B cell (primary cell): ENCODE results near the gene KRT38. TPM values are rescaled to one million over a fixed set of nuclear protein-coding genes. Genes with fewer than 3 reads are reported as not detected.

Experiments used
- ATAC-seq: fragments of 200-7000 bp; cut with Tn5 transposase; one replicate; pipeline ENCODE4 v1.10.0; 2021; ENCODE audit warnings: low read depth, mild to moderate bottlenecking, moderate number of reproducible peaks, moderate library complexity
- CTCF ChIA-PET: fragments of 350-600 bp; sonication (Branson Sonifier 250); formaldehyde crosslinking; loops from one replicate; lab custom pipeline; 2021; ENCODE audit warnings: antibody characterized with exemption, inconsistent platforms; lab: Charles Lee
- POLR2A ChIA-PET: fragments of 350-600 bp; sonication (Branson Sonifier 250); formaldehyde crosslinking; loops from one replicate; lab custom pipeline; 2021; ENCODE audit warnings: antibody characterized with exemption; lab: Charles Lee
- DNase-seq: peaks from one replicate; pipeline ENCODE4 v3.0.0; 2013
- H2AFZ ChIP-seq: 2 replicates; pipeline ENCODE4 v1.6.1; 2012; ENCODE audit warnings: mild to moderate bottlenecking, low read depth, low read length; ENCODE audit not compliant: insufficient read depth, poor library complexity, severe bottlenecking
- H3K27ac ChIP-seq, 2 donors: 1 replicate in 1 of 2; 2 replicates in 1 of 2; pipeline ENCODE4 v1.5.1; 2012 to 2013; ENCODE audit warnings: low read length in 2 of 2, mild to moderate bottlenecking in 2 of 2, moderate library complexity in 1 of 2
- H3K27me3 ChIP-seq, 4 experiments: fragments of 200-600 bp in 1 of 4; sonication (generic) in 1 of 4; replicated peaks in 1 of 4; 1 replicate in 2 of 4; 2 replicates in 2 of 4; pipeline versions ENCODE4 v1.6.1 to v1.7.0; 2013 to 2016; ENCODE audit warnings: low read length in 3 of 4, mild to moderate bottlenecking in 2 of 4, mixed read lengths in 1 of 4, moderate library complexity in 1 of 4; ENCODE audit not compliant: insufficient read depth in 4 of 4, control insufficient read depth in 3 of 4; ENCODE audit errors: control extremely low read depth in 1 of 4
- H3K36me3 ChIP-seq, 2 experiments: replicated peaks in 1 of 2; 1 replicate in 1 of 2; 2 replicates in 1 of 2; pipeline versions ENCODE4 v1.6.1 to v1.7.1; 2013; ENCODE audit warnings: low read length in 1 of 2; ENCODE audit not compliant: insufficient read depth in 2 of 2, control insufficient read depth in 1 of 2; ENCODE audit errors: control extremely low read depth in 1 of 2, extremely low read depth in 1 of 2
- H3K4me1 ChIP-seq, 2 donors: fragments of 200-600 bp in 1 of 2; sonication (generic) in 1 of 2; 1 replicate in 1 of 2; 2 replicates in 1 of 2; pipeline versions ENCODE4 v1.5.1 to v1.6.1; 2013 to 2017; ENCODE audit warnings: low read length in 2 of 2; ENCODE audit not compliant: control insufficient read depth in 2 of 2, insufficient read depth in 2 of 2
- H3K4me2 ChIP-seq: replicated peaks from 2 replicates; pipeline ENCODE3; 2012; ENCODE audit warnings: mild to moderate bottlenecking, low read depth, low read length; ENCODE audit not compliant: poor library complexity, severe bottlenecking
- H3K4me3 ChIP-seq, 5 experiments: fragments of 200-600 bp in 1 of 5; sonication (generic) in 1 of 5; 1 replicate in 3 of 5; 2 replicates in 2 of 5; pipeline versions ENCODE4 v1.5.1 to v1.7.0; 2011 to 2016; ENCODE audit warnings: low read length in 4 of 5, mild to moderate bottlenecking in 4 of 5, low read depth in 2 of 5, control low read depth in 1 of 5, moderate library complexity in 1 of 5; ENCODE audit not compliant: insufficient read depth in 1 of 5; ENCODE audit errors: control extremely low read depth in 1 of 5, extremely low read depth in 1 of 5
- H3K79me2 ChIP-seq: fragments of 200-600 bp; sonication (generic); one replicate; pipeline ENCODE4 v1.6.0; 2016; ENCODE audit warnings: low read length; ENCODE audit not compliant: control insufficient read depth, insufficient read depth
- H3K9ac ChIP-seq: fragments of 200-600 bp; sonication (generic); 2 replicates; pipeline ENCODE4 v1.6.1; 2017; ENCODE audit warnings: mild to moderate bottlenecking, low read length, moderate library complexity
- H3K9me3 ChIP-seq, 3 donors: one replicate each; pipeline versions ENCODE4 v1.6.1 to v1.7.1; 2013; ENCODE audit warnings: low read length in 2 of 3; ENCODE audit not compliant: control insufficient read depth in 2 of 3, insufficient read depth in 1 of 3; ENCODE audit errors: control extremely low read depth in 1 of 3
- H4K20me1 ChIP-seq: 2 replicates; pipeline ENCODE4 v1.6.0; 2012; ENCODE audit warnings: mild to moderate bottlenecking, low read length; ENCODE audit not compliant: insufficient read depth, control insufficient read depth, poor library complexity, severe bottlenecking
- H3K27ac Mint-ChIP-seq: one replicate; pipeline ENCODE4 v1.8.0; 2021; ENCODE audit warnings: mixed read lengths
- H3K27me3 Mint-ChIP-seq: one replicate; pipeline ENCODE4 v1.8.0; 2021; ENCODE audit warnings: mixed read lengths
- H3K4me1 Mint-ChIP-seq: one replicate; pipeline ENCODE4 v1.8.0; 2021; ENCODE audit warnings: mixed read lengths
- H3K4me3 Mint-ChIP-seq: one replicate; pipeline ENCODE4 v1.8.0; 2021; ENCODE audit warnings: mixed read lengths
- H3K9me3 Mint-ChIP-seq: one replicate; pipeline ENCODE4 v1.8.0; 2022; ENCODE audit warnings: mixed read lengths; ENCODE audit not compliant: insufficient read depth
- EZH2 ChIP-seq: IDR thresholded peaks from 2 replicates; pipeline ENCODE4 v1.6.1; 2012; ENCODE audit warnings: borderline replicate concordance, low read depth, mild to moderate bottlenecking, moderate library complexity, low read length; ENCODE audit not compliant: insufficient read depth, poor library complexity, severe bottlenecking
- whole genome bisulfite sequencing: methylation state at CpG from one replicate; pipeline ENCODE4 v1.1.5; 2013; ENCODE audit warnings: missing lambda C conversion rate; ENCODE audit not compliant: insufficient coverage; 5-methylcytosine and 5-hydroxymethylcytosine counted together
- intact Hi-C: fragments of 100-400 bp; cut with micrococcal nuclease; formaldehyde crosslinking; loops from one replicate; pipeline ENCODE4 v1.10.0; 2022
- polyA plus RNA-seq: library from polyadenylated mRNA; depleted of rRNA; stranded (reverse); fragments of >200 nt; gene quantifications from 2 replicates; pipeline ENCODE4 v1.2.3, GENCODE V29; 2012
- total RNA-seq, 2 donors: library from RNA; stranded (reverse); fragments of 120-200 nt in 1 of 2; gene quantifications; 1 replicate in 1 of 2; 2 replicates in 1 of 2; pipeline versions ENCODE4 v1.2.3 to v1.2.4, GENCODE V29; 2013 to 2022
- TF ChIP-seq, protein P1 (sequence below): fragments of 200-600 bp; IDR thresholded peaks from one replicate; pipeline ENCODE4 v1.8.0; 2022; ENCODE audit warnings: antibody characterized with exemption, mild to moderate bottlenecking

Gene KRT38
- total and polyA plus RNA-seq, 2 donors (not counting 1 experiment from before 2014, with no cell fraction given): not detected

DNA sequence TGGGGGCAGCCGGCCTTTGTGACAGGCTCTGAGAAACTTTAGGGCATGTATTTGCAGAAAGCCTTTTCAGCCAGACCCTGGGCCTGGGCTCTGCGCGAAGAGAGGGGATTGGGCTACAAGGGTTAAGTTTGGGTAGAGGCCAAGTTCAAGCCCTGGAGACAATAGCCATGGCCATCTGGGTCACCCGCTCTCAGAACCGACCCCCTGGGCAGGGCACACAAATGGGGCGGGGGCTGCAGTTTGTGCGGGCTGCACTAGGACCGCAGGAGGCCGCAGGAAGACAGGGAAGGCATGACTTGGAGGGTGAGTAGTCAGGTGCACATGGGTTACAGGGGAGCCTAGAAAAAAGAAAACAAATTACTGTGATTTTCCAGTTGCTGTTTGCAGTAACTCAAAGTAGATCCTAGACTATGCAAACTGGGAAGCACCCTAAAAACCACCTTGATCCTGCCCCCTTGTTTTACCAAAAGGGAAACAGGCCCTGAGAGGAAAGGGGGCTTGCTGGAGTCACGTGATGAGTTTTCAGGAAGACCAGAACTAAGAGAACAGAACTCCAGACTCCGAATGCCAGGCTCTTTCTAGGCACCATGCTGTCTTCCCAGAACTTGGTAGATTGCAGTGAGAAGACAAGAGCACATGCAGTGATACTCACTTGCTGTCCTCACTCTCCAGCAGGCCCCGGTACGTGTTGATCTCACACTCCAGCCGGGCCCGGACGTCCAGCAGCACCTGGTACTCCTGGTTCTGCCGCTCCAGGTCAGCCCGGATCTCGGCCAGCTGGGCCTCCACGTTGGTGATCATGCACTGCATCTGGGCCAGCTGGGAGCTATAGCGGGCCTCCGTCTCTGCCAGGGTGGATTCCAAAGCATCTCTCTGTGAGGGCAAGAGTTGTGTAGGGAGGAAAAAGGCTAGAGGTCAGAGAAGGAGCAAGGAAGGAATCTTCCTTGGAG is 36.4 kb upstream of the KRT38 start:
- Histone ChIP-seq H3K79me2 (no peaks in the 10 kb centered on the region), H3K27ac (no peak overlapping the region), H3K4me2 (no peak overlapping the region), H3K4me3 (no peak overlapping the region), H3K9ac (no peak overlapping the region), H3K4me1 (peaks cover 4 to 6% of the 10 kb centered on the region in 2 donors), H4K20me1 (no peaks in the 10 kb centered on the region), H3K27me3 (no peaks in the 10 kb centered on the region), H3K36me3 (no peaks in the 10 kb centered on the region), H3K9me3 (no peaks in the 10 kb centered on the region), H2AFZ (no peak overlapping the region)
- ChIA-PET CTCF (no interaction called here), POLR2A (no interaction called here)
- H3K4me3 Mint-ChIP-seq: no peak overlapping the region
- WGBS: 93% methylated on average over 20 of the region's 22 CpGs
- intact Hi-C loops: no loop called here
- H3K27ac Mint-ChIP-seq: no peak overlapping the region
- no peak for TF ChIP-seq EZH2
- TF ChIP-seq, protein P1, sequence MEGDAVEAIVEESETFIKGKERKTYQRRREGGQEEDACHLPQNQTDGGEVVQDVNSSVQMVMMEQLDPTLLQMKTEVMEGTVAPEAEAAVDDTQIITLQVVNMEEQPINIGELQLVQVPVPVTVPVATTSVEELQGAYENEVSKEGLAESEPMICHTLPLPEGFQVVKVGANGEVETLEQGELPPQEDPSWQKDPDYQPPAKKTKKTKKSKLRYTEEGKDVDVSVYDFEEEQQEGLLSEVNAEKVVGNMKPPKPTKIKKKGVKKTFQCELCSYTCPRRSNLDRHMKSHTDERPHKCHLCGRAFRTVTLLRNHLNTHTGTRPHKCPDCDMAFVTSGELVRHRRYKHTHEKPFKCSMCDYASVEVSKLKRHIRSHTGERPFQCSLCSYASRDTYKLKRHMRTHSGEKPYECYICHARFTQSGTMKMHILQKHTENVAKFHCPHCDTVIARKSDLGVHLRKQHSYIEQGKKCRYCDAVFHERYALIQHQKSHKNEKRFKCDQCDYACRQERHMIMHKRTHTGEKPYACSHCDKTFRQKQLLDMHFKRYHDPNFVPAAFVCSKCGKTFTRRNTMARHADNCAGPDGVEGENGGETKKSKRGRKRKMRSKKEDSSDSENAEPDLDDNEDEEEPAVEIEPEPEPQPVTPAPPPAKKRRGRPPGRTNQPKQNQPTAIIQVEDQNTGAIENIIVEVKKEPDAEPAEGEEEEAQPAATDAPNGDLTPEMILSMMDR: no peak
- no peaks in the 10 kb centered on the region for H3K9me3 Mint-ChIP-seq
- peaks cover 4% of the 10 kb centered on the region for H3K4me1 Mint-ChIP-seq
- H3K27me3 Mint-ChIP-seq: peaks cover 5% of the 10 kb centered on the region
- ATAC-seq: no peak
- no peak for DNase-seq

DNA sequence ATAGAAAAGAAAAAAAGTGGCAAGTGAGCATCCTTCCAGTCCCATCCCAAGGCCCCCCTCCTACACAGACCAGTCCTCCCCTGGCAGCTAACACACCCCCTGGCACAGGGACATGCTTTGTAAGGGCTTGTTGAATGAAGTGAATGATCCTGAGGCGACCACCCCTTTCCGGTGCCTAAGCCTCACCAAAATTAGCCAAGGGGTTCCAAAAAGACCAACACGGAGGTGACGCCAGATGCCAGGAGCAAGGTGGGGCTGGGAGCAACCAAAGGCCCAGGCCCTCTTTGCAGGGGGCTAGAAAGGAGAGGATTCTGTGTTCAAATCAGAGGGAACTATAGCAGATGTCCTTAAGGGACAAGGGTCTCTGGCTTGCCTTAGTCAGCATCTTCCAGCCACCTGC is 34.6 kb upstream of the KRT38 start:
- peaks cover 2% of the 10 kb centered on the region for H3K9me3 Mint-ChIP-seq
- H3K9ac ChIP-seq: no peak overlapping the region
- no peaks in the 10 kb centered on the region for H3K36me3 ChIP-seq
- ATAC-seq (no peak), DNase-seq (no peak)
- H3K4me3 ChIP-seq: no peak overlapping the region
- peaks cover 4 to 6% of the 10 kb centered on the region in 2 donors for H3K4me1 ChIP-seq
- no peaks in the 10 kb centered on the region for H4K20me1 ChIP-seq
- TF ChIP-seq, protein P1: no peak
- TF ChIP-seq EZH2: no peak
- H3K4me1 Mint-ChIP-seq: peaks cover 4% of the 10 kb centered on the region
- H3K27me3 Mint-ChIP-seq: peaks cover 7% of the 10 kb centered on the region
- H3K4me2 ChIP-seq: no peak overlapping the region
- no peaks in the 10 kb centered on the region for H3K9me3 ChIP-seq
- no peak overlapping the region for H3K27ac ChIP-seq
- CTCF ChIA-PET: no interaction called here
- H3K79me2 ChIP-seq: no peaks in the 10 kb centered on the region
- POLR2A ChIA-PET: no interaction called here
- H3K4me3 Mint-ChIP-seq: no peak overlapping the region
- no peak overlapping the region for H2AFZ ChIP-seq
- intact Hi-C loops: no loop called here
- no peak overlapping the region for H3K27ac Mint-ChIP-seq
- WGBS: 95% methylated on average over 4 of the region's 4 CpGs
- no peaks in the 10 kb centered on the region for H3K27me3 ChIP-seq
